ENCODE results near the gene MT1A. TPM values are rescaled to one million over a fixed set of nuclear protein-coding genes. Genes with fewer than 3 reads are reported as not detected.

MT1A gene
- total RNA-seq, 1 experiment from 2014 or later, result 23.5 TPM

GRCh38 chr16:56635441-56635967, 3.0 kb upstream of the MT1A start:
- intact Hi-C loops (cut with micrococcal nuclease; ENCODE audit: unreplicated experiment), result no loop called here
- H2AFZ ChIP-seq, result no peak overlapping the region
- H3F3A ChIP-seq (ENCODE audit: insufficient read depth, low read depth), result peaks cover 8% of the 10 kb centered on the region; the same call in 1 of the 2 replicates
- no peaks in the 10 kb centered on the region for H3K9me3 ChIP-seq (ENCODE audit: insufficient read depth, low read depth)
- peaks cover 31% of the 10 kb centered on the region for H3K4me1 ChIP-seq (replicated peaks; ENCODE audit: insufficient read depth)
- H3K79me2 ChIP-seq (ENCODE audit: low read depth), result no peaks in the 10 kb centered on the region
- TF ChIP-seq CTCF (conservative IDR thresholded peaks at IDR 0.05), result no peak
- no peak for TF ChIP-seq EZH2 (IDR thresholded peaks at IDR 0.05; ENCODE audit: low read depth)
- ChIA-PET POLR2A (ENCODE audit: unreplicated experiment) (no interaction called here), CTCF (no interaction called here)
- H3K4me3 ChIP-seq, result no peak overlapping the region
- no TSS peak for BruUV-seq (replicated peaks)
- no peaks in the 10 kb centered on the region for H3K27me3 ChIP-seq (ENCODE audit: insufficient read depth, low read depth)
- no peaks in the 10 kb centered on the region for H3K9me2 ChIP-seq (ENCODE audit: insufficient read depth)
- no peak overlapping the region for H3K27ac ChIP-seq
- H3K4me2 ChIP-seq, result no peak overlapping the region
- H3K36me3 ChIP-seq (ENCODE audit: low read depth), result no peaks in the 10 kb centered on the region
- DNase-seq, result no peak
- H4K20me1 ChIP-seq (ENCODE audit: insufficient read depth), result no peaks in the 10 kb centered on the region

GRCh38 chr16:56636616-56637413, 1.7 kb upstream of the MT1A start:
- Histone ChIP-seq H3K9me3 (ENCODE audit: insufficient read depth, low read depth) (no peaks in the 10 kb centered on the region), H3K27ac (no peak overlapping the region), H4K20me1 (ENCODE audit: insufficient read depth) (no peaks in the 10 kb centered on the region), H2AFZ (no peak overlapping the region), H3K4me3 (no peak overlapping the region), H3K27me3 (ENCODE audit: insufficient read depth, low read depth) (no peaks in the 10 kb centered on the region), H3K4me2 (peak overlapping the region; percentile 27), H3K9me2 (ENCODE audit: insufficient read depth) (no peaks in the 10 kb centered on the region), H3K36me3 (ENCODE audit: low read depth) (no peaks in the 10 kb centered on the region), H3K4me1 (replicated peaks; ENCODE audit: insufficient read depth) (peaks cover 33% of the 10 kb centered on the region), H3K79me2 (ENCODE audit: low read depth) (no peaks in the 10 kb centered on the region), H3F3A (ENCODE audit: insufficient read depth, low read depth) (peaks cover 12% of the 10 kb centered on the region; the same call in 1 of the 2 replicates)
- CTCF ChIA-PET, result no interaction called here
- intact Hi-C loops (cut with micrococcal nuclease; ENCODE audit: unreplicated experiment), result no loop called here
- no peak for TF ChIP-seq EZH2 (IDR thresholded peaks at IDR 0.05; ENCODE audit: low read depth)
- no peak for TF ChIP-seq CTCF (conservative IDR thresholded peaks at IDR 0.05)
- POLR2A ChIA-PET (ENCODE audit: unreplicated experiment), result no interaction called here
- peak in 1 of 2 experiments; percentile 75 for DNase-seq
- no TSS peak for BruUV-seq (replicated peaks)

- no peak overlapping the region for H2AFZ ChIP-seq
- TF ChIP-seq EZH2 (IDR thresholded peaks at IDR 0.05; ENCODE audit: low read depth) (no peak), CTCF (conservative IDR thresholded peaks at IDR 0.05) (no peak)
- no peaks in the 10 kb centered on the region for H3K79me2 ChIP-seq (ENCODE audit: low read depth)
- POLR2A ChIA-PET (ENCODE audit: unreplicated experiment), result no interaction called here
- no peaks in the 10 kb centered on the region for H3K27me3 ChIP-seq (ENCODE audit: insufficient read depth, low read depth)
- no peaks in the 10 kb centered on the region for H4K20me1 ChIP-seq (ENCODE audit: insufficient read depth)
- intact Hi-C loops (cut with micrococcal nuclease; ENCODE audit: unreplicated experiment), result no loop called here
- H3K4me2 ChIP-seq, result peak overlapping the region; percentile 11; the same call in 1 of the 2 replicates
- H3K4me1 ChIP-seq (replicated peaks; ENCODE audit: insufficient read depth), result peaks cover 47% of the 10 kb centered on the region
- no peaks in the 10 kb centered on the region for H3K36me3 ChIP-seq (ENCODE audit: low read depth)
- peaks cover 24% of the 10 kb centered on the region for H3F3A ChIP-seq (ENCODE audit: insufficient read depth, low read depth)
- H3K9me2 ChIP-seq (ENCODE audit: insufficient read depth), result no peaks in the 10 kb centered on the region
- H3K9me3 ChIP-seq (ENCODE audit: insufficient read depth, low read depth), result no peaks in the 10 kb centered on the region
- no peak for DNase-seq
- H3K4me3 ChIP-seq, result no peak overlapping the region
- BruUV-seq (replicated peaks), result TSS peak; percentile 84
- H3K27ac ChIP-seq, result no peak overlapping the region
- CTCF ChIA-PET, result no interaction called here
Measured at GRCh38 chr16:56639045-56639444, 579 bp downstream of the MT1A start.

All from PC-9 (cell line).